Colonic mucosa (tissue), 4 donors: ENCODE data around the gene ADSL. TPM values are rescaled to one million over a fixed set of nuclear protein-coding genes. Genes with fewer than 3 reads are reported as not detected.

Source experiments
- DNase-seq: peaks from one replicate; pipeline ENCODE4 v3.0.0-alpha.2; 2020
- H3K27ac ChIP-seq: fragments of 200-600 bp; one replicate; pipeline ENCODE4 v1.8.0; 2021
- H3K27me3 ChIP-seq: fragments of 200-600 bp; one replicate; pipeline ENCODE4 v1.8.0; 2021
- H3K36me3 ChIP-seq: fragments of 200-600 bp; one replicate; pipeline ENCODE4 v1.8.0; 2021
- H3K4me1 ChIP-seq: fragments of 200-600 bp; one replicate; pipeline ENCODE4 v1.8.0; 2021; ENCODE audit warnings: mild to moderate bottlenecking
- H3K4me3 ChIP-seq: fragments of 200-600 bp; one replicate; pipeline ENCODE4 v1.8.0; 2021
- H3K9ac ChIP-seq, 2 donors: one replicate each; pipeline ENCODE4 v1.7.0; 2013; ENCODE audit warnings: control low read depth in 2 of 2, low read depth in 2 of 2, low read length in 2 of 2
- H3K9me3 ChIP-seq: fragments of 200-600 bp; one replicate; pipeline ENCODE4 v1.8.0; 2021
- CTCF ChIP-seq: fragments of 200-600 bp; IDR thresholded peaks from one replicate; pipeline ENCODE4 v1.8.0; 2022; ENCODE audit warnings: antibody characterized with exemption, mild to moderate bottlenecking
- intact Hi-C: fragments of 100-400 bp; cut with DNase I; formaldehyde crosslinking; loops from one replicate; pipeline ENCODE4 v1.14.1; 2022
- total RNA-seq, 2 donors: library from RNA; stranded (reverse); fragmentation: NEBNext Ultra II Directional in 1 of 2; extraction: Animal tissue kit (Norgen Biotek cat#: 25700) in 1 of 2; gene quantifications; one replicate each; pipeline ENCODE4 v1.2.1, GENCODE V29; 2021
- donor health status: healthy.
- donor health status: DM: no; HTN: no; CAD: no.
- donor health status: DM: no; HTN: no; CAD: no.

The ADSL gene
- total RNA-seq, 2 donors from 2014 or later: 26.4 to 47.0 TPM

- H3K4me1 ChIP-seq: no peaks in the 10 kb centered on the region
- H3K4me3 ChIP-seq: no peak overlapping the region
- H3K27ac ChIP-seq: no peak overlapping the region
- no peaks in the 10 kb centered on the region for H3K9me3 ChIP-seq
- peaks cover 45% of the 10 kb centered on the region for H3K36me3 ChIP-seq
- no peak for TF ChIP-seq CTCF
- DNase-seq: no peak
- H3K9ac ChIP-seq: no peak overlapping the region
- no peaks in the 10 kb centered on the region for H3K27me3 ChIP-seq
- intact Hi-C loops: no loop called here
Measured at GRCh38 chr22:40407831-40408717, 61.8 kb downstream of the ADSL start.

DNA sequence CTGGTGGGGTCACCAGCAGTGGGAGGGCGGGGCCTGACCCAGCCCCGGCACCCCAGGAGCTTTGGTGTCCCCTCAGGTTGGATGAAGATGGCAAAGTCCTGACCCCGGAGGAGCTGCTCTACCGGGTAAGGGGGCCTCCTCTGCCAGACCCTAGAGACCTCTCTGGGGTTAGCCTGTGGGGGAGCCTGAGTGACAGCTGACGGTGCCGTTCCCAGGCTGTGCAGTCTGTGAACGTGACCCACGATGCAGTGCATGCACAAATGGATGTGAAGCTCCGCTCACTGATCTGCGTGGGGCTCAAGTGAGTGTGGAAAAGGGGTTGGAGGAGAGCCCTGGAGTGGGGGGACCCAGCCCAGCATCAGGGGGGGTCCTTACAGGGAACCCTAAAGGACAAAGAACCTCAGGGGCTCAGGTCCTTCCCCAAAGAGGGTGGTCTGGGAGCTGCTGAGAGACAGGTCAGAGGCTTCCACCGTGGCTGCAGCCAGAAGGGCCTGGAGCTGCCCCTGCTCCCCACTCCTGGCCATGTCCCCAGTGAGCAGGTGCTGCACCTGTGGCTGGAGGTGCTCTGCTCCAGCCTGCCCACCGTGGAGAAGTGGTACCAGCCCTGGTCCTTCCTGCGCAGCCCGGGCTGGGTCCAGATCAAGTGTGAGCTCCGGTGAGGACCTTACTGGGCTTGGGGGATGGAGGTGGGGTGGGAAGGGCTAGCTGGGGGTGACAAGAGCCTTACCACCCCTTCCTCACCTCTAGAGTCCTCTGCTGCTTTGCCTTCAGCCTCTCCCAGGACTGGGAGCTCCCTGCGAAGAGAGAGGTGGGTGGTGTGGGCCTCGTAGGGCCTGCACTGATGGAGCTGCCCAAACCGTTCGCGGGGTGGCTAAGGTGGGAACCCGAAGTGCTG lies 62.7 kb downstream of the ADSL start:
- H3K9me3 ChIP-seq: no peaks in the 10 kb centered on the region
- no peak overlapping the region for H3K4me3 ChIP-seq
- no peak overlapping the region for H3K9ac ChIP-seq
- no peak for TF ChIP-seq CTCF
- H3K27me3 ChIP-seq: no peaks in the 10 kb centered on the region
- H3K27ac ChIP-seq: no peak overlapping the region
- intact Hi-C loops: no loop called here
- H3K4me1 ChIP-seq: no peaks in the 10 kb centered on the region
- peaks cover 45% of the 10 kb centered on the region for H3K36me3 ChIP-seq
- DNase-seq: no peak

DNA sequence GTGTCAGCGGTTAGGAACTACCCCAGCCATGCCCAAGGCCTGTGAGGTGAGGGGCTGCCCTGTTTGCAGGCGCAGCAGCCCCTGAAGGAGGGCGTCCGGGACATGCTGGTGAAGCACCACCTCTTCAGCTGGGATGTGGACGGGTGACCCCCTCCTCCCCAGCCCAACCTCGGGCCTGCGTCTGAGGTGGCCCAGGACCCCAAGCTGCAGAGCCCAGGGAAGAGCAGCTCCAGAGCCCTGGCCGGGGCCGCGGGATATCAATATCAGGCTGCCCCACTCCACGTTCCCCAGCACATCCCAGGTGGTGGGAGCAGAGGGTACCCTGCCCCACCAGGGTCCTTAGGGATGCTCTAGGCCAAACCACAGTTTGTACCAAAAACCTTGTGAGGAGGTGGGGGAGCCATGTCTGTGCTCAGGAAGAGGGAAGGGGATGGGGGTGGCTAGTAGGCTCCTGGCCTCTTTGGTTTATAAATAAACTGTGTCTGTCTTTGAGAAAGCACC lies 63.4 kb downstream of the ADSL start:
- no peak for TF ChIP-seq CTCF
- H3K9ac ChIP-seq: no peak overlapping the region
- peaks cover 45% of the 10 kb centered on the region for H3K36me3 ChIP-seq
- intact Hi-C loops: no loop called here
- no peaks in the 10 kb centered on the region for H3K9me3 ChIP-seq
- no peak for DNase-seq
- H3K4me1 ChIP-seq: no peaks in the 10 kb centered on the region
- no peak overlapping the region for H3K27ac ChIP-seq
- no peak overlapping the region for H3K4me3 ChIP-seq
- H3K27me3 ChIP-seq: no peaks in the 10 kb centered on the region

- DNase-seq: no peak
- intact Hi-C loops: no loop called here
- peaks cover 43% of the 10 kb centered on the region for H3K36me3 ChIP-seq
Measured at GRCh38 chr22:40410272-40410671, 64.0 kb downstream of the ADSL start.

More at GRCh38 chr22:40410272-40410671, 64.0 kb downstream of the ADSL start:
- no peaks in the 10 kb centered on the region for H3K4me1 ChIP-seq
- no peaks in the 10 kb centered on the region for H3K27me3 ChIP-seq
- no peak for TF ChIP-seq CTCF
- H3K27ac ChIP-seq: no peak overlapping the region
- H3K9ac ChIP-seq: no peak overlapping the region
- no peak overlapping the region for H3K4me3 ChIP-seq
- no peaks in the 10 kb centered on the region for H3K9me3 ChIP-seq
